ENCODE results near the gene C3orf62.

DNA sequence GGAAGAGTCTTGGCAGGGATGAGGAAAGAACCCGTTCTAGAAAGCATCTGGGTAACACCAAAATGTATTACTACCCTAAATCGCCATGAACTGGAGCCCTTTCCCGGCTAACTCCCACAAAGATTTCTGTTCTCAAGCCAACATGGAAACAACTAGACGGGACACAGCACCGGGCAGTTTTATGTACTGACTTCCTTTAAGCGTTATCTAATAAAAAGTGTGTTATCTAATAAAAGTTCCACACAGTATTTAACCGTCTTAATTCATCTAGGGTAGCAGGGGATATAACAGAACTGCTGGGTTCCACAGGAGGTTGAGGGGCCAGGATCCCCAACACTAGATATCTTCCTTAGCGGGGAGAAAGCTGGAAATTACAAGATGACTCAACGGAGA, 347 bp upstream of the C3orf62 start:
- TF ChIP-seq SP1 (IDR thresholded peaks at IDR 0.05) (no peak), SUZ12 (IDR thresholded peaks at IDR 0.05) (no peak), ELF4 (IDR thresholded peaks at IDR 0.05) (no peak), ZNF384 (IDR thresholded peaks at IDR 0.05) (no peak), FOXA1 (IDR thresholded peaks at IDR 0.05) (no peak), BHLHE40 (IDR thresholded peaks at IDR 0.05; ENCODE audit: borderline replicate concordance) (no peak), FOXK2 (IDR thresholded peaks at IDR 0.05) (no peak)
- TF ChIP-seq, protein P1, sequence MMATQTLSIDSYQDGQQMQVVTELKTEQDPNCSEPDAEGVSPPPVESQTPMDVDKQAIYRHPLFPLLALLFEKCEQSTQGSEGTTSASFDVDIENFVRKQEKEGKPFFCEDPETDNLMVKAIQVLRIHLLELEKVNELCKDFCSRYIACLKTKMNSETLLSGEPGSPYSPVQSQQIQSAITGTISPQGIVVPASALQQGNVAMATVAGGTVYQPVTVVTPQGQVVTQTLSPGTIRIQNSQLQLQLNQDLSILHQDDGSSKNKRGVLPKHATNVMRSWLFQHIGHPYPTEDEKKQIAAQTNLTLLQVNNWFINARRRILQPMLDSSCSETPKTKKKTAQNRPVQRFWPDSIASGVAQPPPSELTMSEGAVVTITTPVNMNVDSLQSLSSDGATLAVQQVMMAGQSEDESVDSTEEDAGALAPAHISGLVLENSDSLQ (IDR thresholded peaks at IDR 0.05) = no peak

Data from HEK293T (cell line).